GM12891 (cell line): Measurements from ENCODE around the gene ANKS3.

Experiments
- PAX5 ChIP-seq: IDR thresholded peaks from 2 replicates; pipeline ENCODE4 v1.6.1; 2011; ENCODE audit warnings: low read length, moderate library complexity, mild to moderate bottlenecking; ENCODE audit not compliant: insufficient read depth, severe bottlenecking
- POLR2A ChIP-seq: IDR thresholded peaks from 2 replicates; pipeline ENCODE4 v1.6.1; 2011; ENCODE audit warnings: low read depth, low read length, control low read depth
- POLR2AphosphoS5 ChIP-seq: IDR thresholded peaks from 2 replicates; pipeline ENCODE4 v1.6.1; 2011; ENCODE audit warnings: low read depth, low read length, control low read depth
- POU2F2 ChIP-seq: IDR thresholded peaks from 2 replicates; pipeline ENCODE4 v1.6.1; 2011; ENCODE audit warnings: low read depth, mild to moderate bottlenecking, control low read depth, low read length, moderate library complexity
- SPI1 ChIP-seq: IDR thresholded peaks from 2 replicates; pipeline ENCODE4 v1.6.1; 2011; ENCODE audit warnings: low read depth, low read length, control low read depth
- TAF1 ChIP-seq: IDR thresholded peaks from 2 replicates; pipeline ENCODE4 v1.6.1; 2011; ENCODE audit warnings: low read depth, low read length, control low read depth

- TF ChIP-seq TAF1, result no peak
- no peak for TF ChIP-seq POLR2A
- peak; percentile 49; the same call in 1 of the 2 replicates for TF ChIP-seq SPI1
- no peak for TF ChIP-seq POLR2AphosphoS5
- TF ChIP-seq PAX5, result no peak
- TF ChIP-seq POU2F2, result no peak
Observed at GRCh38 chr16:4744555-4745273, 10.6 kb upstream of the ANKS3 start.
